Activated B cell treated with CpG ODN at 0.5 μM for 24 hours (primary cell): ENCODE measurements around the gene POP5. TPM values are rescaled to one million over a fixed set of nuclear protein-coding genes. Genes with fewer than 3 reads are reported as not detected.

ENCODE experiments used
- total RNA-seq: library from RNA; stranded (reverse); gene quantifications from 2 replicates; pipeline ENCODE4 v1.2.3, GENCODE V29; 2022

POP5 gene
- total RNA-seq, 1 donor from 2014 or later, result 77.5 TPM

Other genes with a start within 250 kb of the POP5 start
- gene MSI1, start 212.2 kb downstream of the POP5 start, total RNA-seq, result not detected in 2 replicates
- gene COX6A1, start 143.3 kb downstream of the POP5 start, total RNA-seq, result 255 and 292 TPM in 2 replicates
- gene TRIAP1, start 135.0 kb downstream of the POP5 start, total RNA-seq, result 18.2 and 18.6 TPM in 2 replicates
- gene GATC, start 135.0 kb downstream of the POP5 start, total RNA-seq, result 33.4 and 35.2 TPM in 2 replicates
- 191 and 192 TPM in 2 replicates for gene SRSF9, start 111.7 kb downstream of the POP5 start, total RNA-seq
- 159 and 180 TPM in 2 replicates for gene DYNLL1, start 85.3 kb downstream of the POP5 start, total RNA-seq
- 25.3 and 29.5 TPM in 2 replicates for gene COQ5, start 52.2 kb downstream of the POP5 start, total RNA-seq
- 180 and 200 TPM in 2 replicates for gene RNF10, start 47.0 kb downstream of the POP5 start, total RNA-seq
- 0.27 TPM in 1 of 2 replicates, not detected in the other for gene CABP1, start 59.2 kb upstream of the POP5 start, total RNA-seq
- 60.6 and 69.6 TPM in 2 replicates for gene MLEC, start 105.7 kb upstream of the POP5 start, total RNA-seq
- gene UNC119B, start 129.1 kb upstream of the POP5 start, total RNA-seq, result 17.3 and 18.5 TPM in 2 replicates
- gene ACADS, start 144.4 kb upstream of the POP5 start, total RNA-seq, result 9.4 and 11.1 TPM in 2 replicates